ENCODE results near the gene AP3S2.

DNA sequence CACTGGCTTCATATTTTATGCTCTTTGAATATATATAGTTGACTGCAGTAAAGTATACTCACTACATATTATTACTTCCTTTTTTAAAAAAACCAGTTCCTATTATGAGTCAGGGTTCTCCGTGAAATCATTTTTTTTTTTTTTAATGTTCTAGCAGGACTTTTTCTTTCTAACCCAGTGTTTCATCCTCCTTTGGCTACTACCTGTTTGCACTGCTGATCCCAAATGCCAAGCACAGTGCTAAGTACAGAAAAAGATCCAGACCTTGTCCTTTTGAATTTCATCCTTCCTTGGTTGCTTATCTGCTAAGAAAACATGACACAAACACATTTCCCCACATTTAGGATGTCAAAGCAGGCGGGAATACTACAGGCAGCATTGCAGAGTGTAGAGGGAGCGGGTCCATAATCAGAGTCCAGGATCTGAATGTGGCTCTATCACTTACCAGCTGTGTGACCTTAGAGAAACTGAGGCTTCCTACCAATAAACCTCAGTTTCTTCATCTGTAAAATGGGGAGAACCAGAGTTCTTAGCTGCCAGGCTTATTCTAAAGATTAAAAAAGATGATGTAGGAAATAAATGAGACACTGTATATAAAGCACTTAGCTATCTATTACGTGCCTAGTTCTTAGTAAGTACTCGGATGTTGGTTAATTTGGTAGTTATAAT lies 42.0 kb downstream of the AP3S2 start:
- TF ChIP-seq, protein P1, sequence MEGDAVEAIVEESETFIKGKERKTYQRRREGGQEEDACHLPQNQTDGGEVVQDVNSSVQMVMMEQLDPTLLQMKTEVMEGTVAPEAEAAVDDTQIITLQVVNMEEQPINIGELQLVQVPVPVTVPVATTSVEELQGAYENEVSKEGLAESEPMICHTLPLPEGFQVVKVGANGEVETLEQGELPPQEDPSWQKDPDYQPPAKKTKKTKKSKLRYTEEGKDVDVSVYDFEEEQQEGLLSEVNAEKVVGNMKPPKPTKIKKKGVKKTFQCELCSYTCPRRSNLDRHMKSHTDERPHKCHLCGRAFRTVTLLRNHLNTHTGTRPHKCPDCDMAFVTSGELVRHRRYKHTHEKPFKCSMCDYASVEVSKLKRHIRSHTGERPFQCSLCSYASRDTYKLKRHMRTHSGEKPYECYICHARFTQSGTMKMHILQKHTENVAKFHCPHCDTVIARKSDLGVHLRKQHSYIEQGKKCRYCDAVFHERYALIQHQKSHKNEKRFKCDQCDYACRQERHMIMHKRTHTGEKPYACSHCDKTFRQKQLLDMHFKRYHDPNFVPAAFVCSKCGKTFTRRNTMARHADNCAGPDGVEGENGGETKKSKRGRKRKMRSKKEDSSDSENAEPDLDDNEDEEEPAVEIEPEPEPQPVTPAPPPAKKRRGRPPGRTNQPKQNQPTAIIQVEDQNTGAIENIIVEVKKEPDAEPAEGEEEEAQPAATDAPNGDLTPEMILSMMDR (conservative IDR thresholded peaks at IDR 0.05; ENCODE audit: low read length), result no peak
- TF ChIP-seq EZH2phosphoT487 (IDR thresholded peaks at IDR 0.05; ENCODE audit: borderline replicate concordance), result no peak

Data from Loucy (cell line).